DMS 273 (cell line): ENCODE results near the gene GABRA4.

Experiments
- DNase-seq: peaks from one replicate; lab custom pipeline; 2025; ENCODE audit not compliant: unreplicated experiment; lab: John Stamatoyannopoulos, UW

Gene GABRA4

GRCh38 chr4:46993075-46994006 lies at the start of gene GABRA4:
TSS of gene GABRA4 (minus strand) at chr4:46993581. CDS start at chr4:46993424, 157 bp downstream.
- DNase-seq = peak; percentile 63

- no peak for DNase-seq
Observed at GRCh38 chr4:47040828-47041227, 47.4 kb upstream of the GABRA4 start.

- DNase-seq = no peak
Observed at GRCh38 chr4:47038263-47038662, 44.9 kb upstream of the GABRA4 start.

GRCh38 chr4:47032405-47033106 lies 39.2 kb upstream of the GABRA4 start:
- peak; percentile 86 for DNase-seq

GRCh38 chr4:47031751-47032404 lies 38.5 kb upstream of the GABRA4 start:
- no peak for DNase-seq

GRCh38 chr4:47031011-47031678 lies 37.8 kb upstream of the GABRA4 start, which contains the start of gene GABRB1:
TSS of gene GABRB1 (plus strand) at chr4:47031567.
- DNase-seq = peak; percentile 54

GRCh38 chr4:47017494-47017893 lies 24.1 kb upstream of the GABRA4 start:
- no peak for DNase-seq

- no peak for DNase-seq
Observed at GRCh38 chr4:47017081-47017480, 23.7 kb upstream of the GABRA4 start.

- no peak for DNase-seq
Observed at GRCh38 chr4:47013373-47013772, 20.0 kb upstream of the GABRA4 start.

GRCh38 chr4:47012676-47013075 lies 19.3 kb upstream of the GABRA4 start:
- DNase-seq = no peak

- DNase-seq = no peak
Observed at GRCh38 chr4:47010912-47011446, 17.6 kb upstream of the GABRA4 start.

GRCh38 chr4:47010347-47010911 lies 17.0 kb upstream of the GABRA4 start:
- no peak for DNase-seq

- DNase-seq = peak; percentile 22
Observed at GRCh38 chr4:47002580-47002979, 9.2 kb upstream of the GABRA4 start.

GRCh38 chr4:47000406-47000805 lies 7.0 kb upstream of the GABRA4 start:
- no peak for DNase-seq

GRCh38 chr4:46999566-46999965 lies 6.2 kb upstream of the GABRA4 start:
- DNase-seq = no peak

- DNase-seq = peak; percentile 25
Observed at GRCh38 chr4:46994007-46994405, 625 bp upstream of the GABRA4 start.

- no peak for DNase-seq
Observed at GRCh38 chr4:46992338-46992737, 1.0 kb downstream of the GABRA4 start.

- DNase-seq = no peak
Observed at GRCh38 chr4:46986922-46987638, 6.3 kb downstream of the GABRA4 start.

- DNase-seq = no peak
Observed at GRCh38 chr4:46984781-46985180, 8.6 kb downstream of the GABRA4 start.

GRCh38 chr4:46980851-46981250 lies 12.5 kb downstream of the GABRA4 start:
- no peak for DNase-seq
